ENCODE data around the gene CD27. TPM values are rescaled to one million over a fixed set of nuclear protein-coding genes. Genes with fewer than 3 reads are reported as not detected.

CD27 gene
- total and polyA plus RNA-seq, 9 of the 15 experiments (the other 6 are each of a cell fraction or from before 2014, with no cell fraction given) = 0.24 TPM; not detected in 8

DNA sequence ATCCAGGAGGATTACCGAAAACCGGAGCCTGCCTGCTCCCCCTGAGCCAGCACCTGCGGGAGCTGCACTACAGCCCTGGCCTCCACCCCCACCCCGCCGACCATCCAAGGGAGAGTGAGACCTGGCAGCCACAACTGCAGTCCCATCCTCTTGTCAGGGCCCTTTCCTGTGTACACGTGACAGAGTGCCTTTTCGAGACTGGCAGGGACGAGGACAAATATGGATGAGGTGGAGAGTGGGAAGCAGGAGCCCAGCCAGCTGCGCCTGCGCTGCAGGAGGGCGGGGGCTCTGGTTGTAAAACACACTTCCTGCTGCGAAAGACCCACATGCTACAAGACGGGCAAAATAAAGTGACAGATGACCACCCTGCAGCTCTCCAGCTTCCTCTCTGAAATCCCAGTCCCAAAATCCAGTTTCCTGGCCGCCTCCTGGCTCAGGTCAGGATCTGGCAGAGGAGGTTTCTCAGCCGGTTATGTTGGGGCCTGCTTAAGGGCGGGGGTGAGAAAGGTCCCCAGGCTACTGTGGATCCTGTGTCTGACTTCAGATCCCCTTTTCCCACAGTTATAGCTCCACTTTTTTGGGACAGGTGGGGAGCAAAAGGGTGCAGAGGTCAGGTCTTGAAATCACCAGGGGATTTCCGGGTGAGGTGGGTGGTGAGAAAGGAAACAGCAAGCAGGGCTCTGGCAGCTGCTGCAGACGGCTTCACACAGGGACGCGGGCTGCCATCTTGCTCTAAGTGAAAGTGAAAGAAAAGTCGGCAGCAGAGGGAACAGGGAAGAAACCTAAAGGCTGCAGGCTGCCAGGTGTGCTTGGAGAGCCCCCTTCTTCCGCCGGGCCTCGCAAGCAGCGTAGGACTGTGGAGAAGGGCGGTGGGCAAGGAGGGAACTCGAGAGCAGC lies 6.8 kb downstream of the CD27 start, which contains the start of gene TAPBPL (continued):
- TF ChIP-seq, protein P1, sequence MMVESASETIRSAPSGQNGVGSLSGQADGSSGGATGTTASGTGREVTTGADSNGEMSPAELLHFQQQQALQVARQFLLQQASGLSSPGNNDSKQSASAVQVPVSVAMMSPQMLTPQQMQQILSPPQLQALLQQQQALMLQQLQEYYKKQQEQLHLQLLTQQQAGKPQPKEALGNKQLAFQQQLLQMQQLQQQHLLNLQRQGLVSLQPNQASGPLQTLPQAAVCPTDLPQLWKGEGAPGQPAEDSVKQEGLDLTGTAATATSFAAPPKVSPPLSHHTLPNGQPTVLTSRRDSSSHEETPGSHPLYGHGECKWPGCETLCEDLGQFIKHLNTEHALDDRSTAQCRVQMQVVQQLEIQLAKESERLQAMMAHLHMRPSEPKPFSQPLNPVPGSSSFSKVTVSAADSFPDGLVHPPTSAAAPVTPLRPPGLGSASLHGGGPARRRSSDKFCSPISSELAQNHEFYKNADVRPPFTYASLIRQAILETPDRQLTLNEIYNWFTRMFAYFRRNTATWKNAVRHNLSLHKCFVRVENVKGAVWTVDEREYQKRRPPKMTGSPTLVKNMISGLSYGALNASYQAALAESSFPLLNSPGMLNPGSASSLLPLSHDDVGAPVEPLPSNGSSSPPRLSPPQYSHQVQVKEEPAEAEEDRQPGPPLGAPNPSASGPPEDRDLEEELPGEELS (CRISPR knock-in tag; IDR thresholded peaks at IDR 0.05; ENCODE audit: borderline replicate concordance) = no peak
- no peak for TF ChIP-seq NR2C1 (IDR thresholded peaks at IDR 0.05)
- 0 out of 2 replicates have a peak, but pooled peaks have one; percentile 49 for TF ChIP-seq NR2C1 (tag; IDR thresholded peaks at IDR 0.05)
- TF ChIP-seq ZFX (CRISPR knock-in tag; IDR thresholded peaks at IDR 0.05) = peak; percentile 74
- TF ChIP-seq RFX7 (CRISPR knock-in tag; IDR thresholded peaks at IDR 0.05) = no peak
- TF ChIP-seq ILF3 (IDR thresholded peaks at IDR 0.05; ENCODE audit: borderline replicate concordance) = no peak
- no peak for TF ChIP-seq GATA2 (CRISPR knock-in tag; IDR thresholded peaks at IDR 0.05)
- TF ChIP-seq NR2C2 (CRISPR knock-in tag; IDR thresholded peaks at IDR 0.05) = no peak
- TF ChIP-seq NR2C2 (tag; IDR thresholded peaks at IDR 0.05) = peak; percentile 51; the same call in 1 of the 2 replicates
- TF ChIP-seq EGR1 (conservative IDR thresholded peaks at IDR 0.05) = no peak
- no peak for TF ChIP-seq HMGN3 (IDR thresholded peaks at IDR 0.05; ENCODE audit: borderline replicate concordance, extremely low read depth, insufficient read length, low read depth, low read length)
- no peak for TF ChIP-seq KHSRP (IDR thresholded peaks at IDR 0.05)
- TF ChIP-seq MXI1 (IDR thresholded peaks at IDR 0.05; ENCODE audit: low read depth, low read length) = no peak
- TF ChIP-seq MYC (IDR thresholded peaks at IDR 0.05; ENCODE audit: low read depth, low read length) = no peak
- no peak for TF ChIP-seq MYC (CRISPR knock-in tag; IDR thresholded peaks at IDR 0.05; ENCODE audit: borderline replicate concordance, low read depth)
- no peak for TF ChIP-seq SRSF1 (IDR thresholded peaks at IDR 0.05; ENCODE audit: low read depth, low read length)
- TF ChIP-seq MTA3 (IDR thresholded peaks at IDR 0.05; ENCODE audit: borderline replicate concordance) = no peak
- TF ChIP-seq, protein P2, sequence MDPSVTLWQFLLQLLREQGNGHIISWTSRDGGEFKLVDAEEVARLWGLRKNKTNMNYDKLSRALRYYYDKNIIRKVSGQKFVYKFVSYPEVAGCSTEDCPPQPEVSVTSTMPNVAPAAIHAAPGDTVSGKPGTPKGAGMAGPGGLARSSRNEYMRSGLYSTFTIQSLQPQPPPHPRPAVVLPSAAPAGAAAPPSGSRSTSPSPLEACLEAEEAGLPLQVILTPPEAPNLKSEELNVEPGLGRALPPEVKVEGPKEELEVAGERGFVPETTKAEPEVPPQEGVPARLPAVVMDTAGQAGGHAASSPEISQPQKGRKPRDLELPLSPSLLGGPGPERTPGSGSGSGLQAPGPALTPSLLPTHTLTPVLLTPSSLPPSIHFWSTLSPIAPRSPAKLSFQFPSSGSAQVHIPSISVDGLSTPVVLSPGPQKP (CRISPR knock-in tag; IDR thresholded peaks at IDR 0.05) = no peak
- TF ChIP-seq, protein P3, sequence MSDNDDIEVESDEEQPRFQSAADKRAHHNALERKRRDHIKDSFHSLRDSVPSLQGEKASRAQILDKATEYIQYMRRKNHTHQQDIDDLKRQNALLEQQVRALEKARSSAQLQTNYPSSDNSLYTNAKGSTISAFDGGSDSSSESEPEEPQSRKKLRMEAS (CRISPR knock-in tag; IDR thresholded peaks at IDR 0.05) = no peak; the same call in 1 of the 2 replicates
- TF ChIP-seq SETDB1 (IDR thresholded peaks at IDR 0.05; ENCODE audit: low read length) = no peak
- TF ChIP-seq POLR3A (IDR thresholded peaks at IDR 0.05; ENCODE audit: borderline replicate concordance, extremely low read depth, insufficient read depth, insufficient read length) = no peak
- TF ChIP-seq SMARCA5 (IDR thresholded peaks at IDR 0.05) = no peak
- TF ChIP-seq ZNF239 (CRISPR knock-in tag; IDR thresholded peaks at IDR 0.05) = no peak
- no peak for TF ChIP-seq SLC30A9 (CRISPR knock-in tag; IDR thresholded peaks at IDR 0.05)
- TF ChIP-seq ARNT (IDR thresholded peaks at IDR 0.05) = no peak
- no peak for TF ChIP-seq ELF2 (CRISPR knock-in tag; IDR thresholded peaks at IDR 0.05)
- no peak for TF ChIP-seq ZNF232 (CRISPR knock-in tag; IDR thresholded peaks at IDR 0.05)
- TF ChIP-seq, protein P4, sequence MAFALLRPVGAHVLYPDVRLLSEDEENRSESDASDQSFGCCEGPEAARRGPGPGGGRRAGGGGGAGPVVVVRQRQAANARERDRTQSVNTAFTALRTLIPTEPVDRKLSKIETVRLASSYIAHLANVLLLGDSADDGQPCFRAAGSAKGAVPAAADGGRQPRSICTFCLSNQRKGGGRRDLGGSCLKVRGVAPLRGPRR (CRISPR knock-in tag; IDR thresholded peaks at IDR 0.05) = no peak

All from K562 (cell line).